ENCODE data around the gene FBXO40. TPM values are rescaled to one million over a fixed set of nuclear protein-coding genes. Genes with fewer than 3 reads are reported as not detected.

The FBXO40 gene, protein sequence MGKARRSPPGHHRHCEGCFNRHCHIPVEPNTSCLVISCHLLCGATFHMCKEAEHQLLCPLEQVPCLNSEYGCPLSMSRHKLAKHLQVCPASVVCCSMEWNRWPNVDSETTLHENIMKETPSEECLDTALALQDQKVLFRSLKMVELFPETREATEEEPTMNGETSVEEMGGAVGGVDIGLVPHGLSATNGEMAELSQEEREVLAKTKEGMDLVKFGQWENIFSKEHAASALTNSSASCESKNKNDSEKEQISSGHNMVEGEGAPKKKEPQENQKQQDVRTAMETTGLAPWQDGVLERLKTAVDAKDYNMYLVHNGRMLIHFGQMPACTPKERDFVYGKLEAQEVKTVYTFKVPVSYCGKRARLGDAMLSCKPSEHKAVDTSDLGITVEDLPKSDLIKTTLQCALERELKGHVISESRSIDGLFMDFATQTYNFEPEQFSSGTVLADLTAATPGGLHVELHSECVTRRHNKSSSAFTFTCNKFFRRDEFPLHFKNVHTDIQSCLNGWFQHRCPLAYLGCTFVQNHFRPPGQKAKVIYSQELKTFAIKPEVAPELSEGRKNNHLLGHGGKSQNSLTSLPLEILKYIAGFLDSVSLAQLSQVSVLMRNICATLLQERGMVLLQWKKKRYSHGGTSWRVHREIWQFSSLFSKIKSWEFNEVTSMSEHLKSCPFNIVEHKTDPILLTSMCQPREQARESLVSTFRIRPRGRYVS
- not detected in 2 replicates for total RNA-seq (2014; rRNA removed; shearing (Covaris generic))

DNA sequence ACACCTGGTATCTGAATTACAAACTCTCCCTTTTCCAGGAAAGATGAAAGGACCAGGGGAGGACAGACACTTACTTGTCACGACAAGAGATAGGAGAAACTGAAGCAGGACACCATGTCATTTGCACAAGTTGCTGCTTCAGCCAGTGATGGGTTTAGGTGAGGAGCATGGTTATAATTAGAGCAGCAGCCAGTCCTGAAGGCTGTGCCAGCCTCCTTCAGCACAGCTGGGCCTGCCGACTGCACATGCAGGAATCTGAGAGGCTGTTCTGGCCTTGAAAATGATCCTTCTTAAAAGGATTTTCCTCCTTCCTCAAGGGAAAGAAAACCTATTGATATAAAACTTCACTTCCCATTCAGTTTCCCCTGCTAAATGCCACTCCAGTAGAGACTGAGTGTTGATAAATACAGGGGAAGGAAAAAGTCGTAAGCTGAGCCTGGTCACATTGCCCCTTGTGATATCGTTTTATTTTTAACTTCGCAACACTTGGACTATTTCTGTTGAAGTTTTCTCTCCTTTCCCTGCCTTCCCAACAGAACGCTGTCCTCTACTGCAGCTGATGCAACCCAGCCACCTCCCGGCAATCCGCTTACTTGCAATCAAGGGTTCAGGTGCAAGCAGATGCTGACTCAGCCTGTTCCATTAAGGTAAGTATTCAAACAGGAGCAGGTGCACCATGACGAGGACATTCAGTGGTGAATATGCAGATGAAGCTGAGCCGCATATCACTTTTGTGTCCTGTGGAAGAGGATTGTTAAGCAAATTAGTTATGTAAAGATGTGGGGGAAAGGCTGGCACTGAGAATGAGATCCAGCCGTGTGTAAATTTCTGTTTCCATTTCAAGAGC is at the start of gene FBXO40:
FBXO40 (plus strand) TSS at position 524 of the 847 bp plus-strand sequence. CDS start 27,197 bp downstream, outside the sequence.

DNA sequence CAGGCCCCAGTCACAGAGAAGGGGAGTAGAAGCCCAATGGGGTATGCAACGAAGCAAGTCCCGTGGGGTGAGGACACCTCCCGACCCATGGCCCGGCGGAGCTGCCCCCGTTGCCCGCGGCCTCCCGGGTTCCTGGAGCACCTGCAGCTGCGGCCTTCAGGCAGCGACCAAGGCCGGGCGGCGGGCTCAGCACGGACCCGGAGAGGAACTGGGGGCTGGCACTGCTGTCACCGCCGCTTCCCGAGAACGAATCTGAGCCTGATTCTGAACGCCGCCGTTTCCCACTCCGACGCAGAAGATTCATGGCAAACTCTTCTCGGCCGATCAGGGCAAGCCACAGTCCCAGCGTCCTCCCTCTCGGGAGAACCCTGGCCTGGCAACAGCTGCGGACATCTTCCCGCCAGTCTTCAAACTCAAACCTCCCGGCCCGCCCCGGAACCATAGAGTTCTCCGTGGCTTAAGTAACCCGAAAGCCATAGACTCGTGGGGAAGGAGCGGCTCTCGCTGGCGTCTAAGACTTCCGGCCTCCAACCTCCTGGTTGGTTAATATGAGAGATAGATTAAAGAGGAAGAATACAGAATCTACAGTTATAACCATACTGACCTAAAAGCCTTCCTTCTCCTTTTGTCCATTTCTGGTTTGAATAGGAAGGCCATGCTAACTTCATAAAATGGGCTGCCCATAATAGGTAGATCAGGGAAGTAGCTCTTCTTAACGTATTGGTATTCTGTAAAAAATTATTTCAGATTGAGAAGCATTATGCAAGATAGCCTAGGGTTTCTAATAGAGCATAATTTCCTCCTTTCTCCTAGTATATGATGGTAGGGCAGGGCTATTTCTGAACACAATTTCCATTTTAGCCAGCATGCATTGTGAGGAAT is 47.4 kb upstream of the FBXO40 start, which contains the start of gene POLQ:
POLQ (minus strand) TSS at position 415 of the 882 bp plus-strand sequence; CDS start at position 304, 111 bp downstream.

DNA sequence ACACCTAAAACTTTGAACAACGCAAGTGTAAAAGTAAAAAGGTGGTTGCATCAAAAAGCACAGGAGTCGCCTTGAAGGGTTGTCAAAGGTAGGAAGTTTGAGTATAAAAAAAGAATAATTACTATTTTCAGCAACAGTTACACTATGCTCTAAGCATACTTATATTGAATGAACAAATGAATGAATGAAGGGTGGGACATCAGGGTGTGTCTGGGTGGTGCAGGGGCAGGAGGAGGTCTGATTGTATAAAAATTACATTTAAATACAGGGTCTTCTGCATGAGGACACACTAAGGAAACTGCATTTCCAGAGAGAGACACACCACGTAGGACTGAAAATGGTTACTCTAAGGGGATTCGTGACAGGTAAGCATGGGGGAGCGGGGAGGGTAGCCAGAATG is 25.5 kb upstream of the FBXO40 start, which contains the start of gene ARGFX:
ARGFX (plus strand) TSS at position 301 of the 400 bp plus-strand sequence. CDS start 2,765 bp downstream, outside the sequence.

DNA sequence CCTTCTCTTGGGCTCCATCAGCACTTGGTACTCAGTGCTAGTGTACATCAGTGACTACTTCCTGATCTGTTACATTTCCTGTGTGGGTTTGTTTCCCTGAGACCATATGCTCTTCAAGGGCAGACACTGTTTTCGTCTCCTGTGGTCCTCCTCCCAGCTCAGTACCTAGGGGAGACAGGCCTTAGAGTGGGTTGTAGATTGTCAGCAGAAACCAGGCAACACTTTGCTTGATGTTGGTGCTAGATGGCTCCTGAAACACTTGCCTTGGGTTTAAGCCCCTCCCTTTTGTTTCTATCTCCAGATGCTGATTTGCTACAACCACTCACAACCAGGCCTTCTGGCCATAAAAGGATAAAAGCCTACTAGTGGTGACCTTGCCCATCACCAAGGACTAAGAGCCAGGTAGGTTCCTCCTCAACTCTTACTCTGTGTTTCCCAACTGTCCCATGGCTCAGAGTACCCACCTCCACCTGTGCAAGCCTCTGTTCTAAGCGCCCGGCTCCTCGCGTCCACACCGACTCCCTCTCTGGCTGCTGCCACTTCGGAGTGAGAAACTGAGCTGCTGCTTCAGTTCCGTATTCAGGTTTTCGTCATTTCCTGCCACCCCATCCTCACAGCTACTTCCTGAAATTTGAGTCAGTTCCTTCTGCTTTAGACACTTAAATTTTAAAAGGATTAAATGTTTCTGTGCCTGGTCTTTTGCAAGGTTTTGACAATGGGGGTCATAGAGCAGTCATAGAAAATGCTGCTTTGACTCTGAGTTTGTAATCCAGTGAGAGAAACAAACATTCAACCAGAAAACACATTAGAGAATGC is 67.4 kb downstream of the FBXO40 start, which contains the start of gene HCLS1:
HCLS1 (minus strand) TSS at position 548 of the 816 bp plus-strand sequence. CDS start 2,556 bp downstream, outside the sequence.

Small RNA genes lying within 50 kb of the gene (small RNA-seq; reads per million reads assigned to genes)
- not detected for gene RNU4-62P

Other genes starting within 250 kb of the FBXO40 start
- gene POLQ, start 47.4 kb upstream of the FBXO40 start, total RNA-seq (2014; rRNA removed; shearing (Covaris generic)): 10.4 and 13.3 TPM in 2 replicates
- not detected in 2 replicates for gene ARGFX, start 25.4 kb upstream of the FBXO40 start, total RNA-seq (2014; rRNA removed; shearing (Covaris generic))
- gene HCLS1, start 67.5 kb downstream of the FBXO40 start, total RNA-seq (2014; rRNA removed; shearing (Covaris generic)): 0.45 TPM in 1 of 2 replicates, not detected in the other
- gene GOLGB1, start 156.4 kb downstream of the FBXO40 start, total RNA-seq (2014; rRNA removed; shearing (Covaris generic)): 36.6 and 38.9 TPM in 2 replicates
- gene IQCB1, start 241.7 kb downstream of the FBXO40 start, total RNA-seq (2014; rRNA removed; shearing (Covaris generic)): 33.5 and 45.1 TPM in 2 replicates
- 2.8 and 4.6 TPM in 2 replicates for gene EAF2, start 241.8 kb downstream of the FBXO40 start, total RNA-seq (2014; rRNA removed; shearing (Covaris generic))